HG02840 (cell line): ENCODE results near the gene ELFN1.

Experiments
- ATAC-seq: cut with Tn5 transposase; IDR thresholded peaks from one replicate; pipeline ENCODE4 v1.9.1; 2021; ENCODE audit warnings: mild to moderate bottlenecking, moderate library complexity, moderate number of reproducible peaks; ENCODE audit not compliant: unreplicated experiment, low FRiP score

The ELFN1 gene

GRCh38 chr7:1737956-1738355, 67.9 kb downstream of the ELFN1 start:
- no peak for ATAC-seq

- no peak for ATAC-seq
Observed at GRCh38 chr7:1738511-1738910, 68.4 kb downstream of the ELFN1 start.

- ATAC-seq = no peak
Observed at GRCh38 chr7:1738956-1739355, 68.9 kb downstream of the ELFN1 start.

GRCh38 chr7:1739593-1739992, 69.5 kb downstream of the ELFN1 start:
- no peak for ATAC-seq

- no peak for ATAC-seq
Observed at GRCh38 chr7:1740214-1740613, 70.1 kb downstream of the ELFN1 start.

DNA sequence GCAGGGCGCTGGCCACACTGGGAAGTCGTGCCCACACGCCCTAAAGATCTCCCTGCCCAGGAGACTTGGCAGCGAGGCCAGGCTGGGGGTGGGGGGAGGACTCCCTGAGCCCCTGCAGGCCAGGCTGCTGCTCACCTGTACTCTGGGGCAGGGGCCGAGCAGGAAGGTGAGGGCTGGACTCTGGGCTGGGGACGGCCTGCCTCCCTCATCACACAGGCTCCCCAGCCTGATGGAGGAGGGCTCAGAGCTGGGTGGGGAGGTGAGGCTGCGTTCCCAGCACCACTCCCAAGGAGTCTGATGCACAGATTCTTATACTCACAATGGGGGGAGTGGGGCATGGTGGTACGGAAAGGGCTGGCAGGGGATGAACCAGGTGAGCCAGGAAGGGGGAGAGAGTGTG, 71.2 kb downstream of the ELFN1 start:
- ATAC-seq = no peak

DNA sequence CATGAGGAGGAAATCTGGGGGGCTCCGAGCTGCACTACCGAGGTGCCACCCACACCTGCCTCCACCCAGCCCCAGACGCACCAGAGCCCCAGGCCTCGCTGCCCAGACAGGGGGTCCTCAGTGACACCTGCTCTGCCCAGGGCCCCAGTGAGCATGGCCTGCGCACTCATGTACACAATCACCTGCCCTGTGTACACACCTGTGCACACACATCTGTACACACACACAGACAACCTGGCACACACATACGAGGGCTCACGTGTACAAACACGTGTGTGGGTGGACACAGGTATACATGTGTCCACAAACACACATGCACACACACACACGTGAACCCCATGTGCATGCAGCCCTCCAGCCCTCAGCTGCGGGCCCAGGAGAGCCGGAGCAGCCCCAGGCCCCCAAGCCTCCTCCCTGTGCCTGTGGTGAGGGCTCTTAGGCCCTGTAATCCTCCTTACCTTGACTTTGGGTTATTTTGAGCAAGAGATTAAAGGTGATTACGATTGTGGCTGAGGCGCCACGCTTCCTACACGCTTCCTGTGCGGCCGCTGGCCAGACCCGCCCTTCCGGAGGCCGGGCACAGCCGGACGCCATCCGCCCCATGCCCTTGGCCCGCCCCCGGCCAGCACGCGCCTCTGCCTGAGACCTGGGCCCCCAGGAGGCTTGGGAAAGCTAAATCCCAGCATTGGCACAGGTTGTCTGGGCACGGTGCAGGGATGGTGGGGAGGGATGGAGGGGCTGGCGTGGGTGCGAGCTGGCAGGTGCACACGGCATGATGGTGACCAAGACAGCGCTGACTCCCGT, 71.9 kb downstream of the ELFN1 start:
- no peak for ATAC-seq

DNA sequence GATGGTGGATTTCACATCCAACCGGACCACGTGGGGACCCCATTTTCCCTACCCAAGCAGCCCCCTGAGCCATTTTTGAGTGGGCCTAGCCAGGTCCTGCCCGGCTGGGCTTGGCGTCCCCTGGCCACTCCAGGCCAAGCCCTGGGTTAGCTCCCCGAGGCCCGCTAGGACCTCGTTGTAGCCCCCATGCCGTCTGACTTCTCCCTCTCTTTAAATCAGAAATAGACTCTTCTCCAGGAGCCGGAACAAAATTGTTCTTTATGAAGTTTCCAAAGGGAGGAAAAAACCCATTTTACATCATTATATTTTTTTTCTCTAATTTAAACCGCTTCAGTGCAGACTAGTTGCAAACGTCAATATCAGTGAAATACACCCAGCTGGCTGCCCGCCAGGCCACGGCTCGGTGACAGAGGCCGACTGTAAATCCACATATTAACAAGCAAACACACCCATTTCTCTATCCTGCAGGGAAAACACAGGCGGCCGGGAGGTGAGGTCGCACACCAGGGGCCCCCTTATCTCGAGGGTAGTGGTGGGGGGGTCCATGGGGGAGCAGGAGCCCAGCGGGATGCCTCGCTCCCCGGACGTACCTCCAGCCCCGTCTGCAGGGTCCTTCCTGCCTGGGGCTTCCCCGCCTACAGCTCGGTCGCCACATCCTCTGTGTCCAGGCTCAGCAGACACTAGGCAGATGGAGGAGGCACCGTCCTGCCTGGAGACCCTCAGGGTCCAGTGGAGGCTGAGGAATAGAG, 72.7 kb downstream of the ELFN1 start:
- ATAC-seq = no peak

DNA sequence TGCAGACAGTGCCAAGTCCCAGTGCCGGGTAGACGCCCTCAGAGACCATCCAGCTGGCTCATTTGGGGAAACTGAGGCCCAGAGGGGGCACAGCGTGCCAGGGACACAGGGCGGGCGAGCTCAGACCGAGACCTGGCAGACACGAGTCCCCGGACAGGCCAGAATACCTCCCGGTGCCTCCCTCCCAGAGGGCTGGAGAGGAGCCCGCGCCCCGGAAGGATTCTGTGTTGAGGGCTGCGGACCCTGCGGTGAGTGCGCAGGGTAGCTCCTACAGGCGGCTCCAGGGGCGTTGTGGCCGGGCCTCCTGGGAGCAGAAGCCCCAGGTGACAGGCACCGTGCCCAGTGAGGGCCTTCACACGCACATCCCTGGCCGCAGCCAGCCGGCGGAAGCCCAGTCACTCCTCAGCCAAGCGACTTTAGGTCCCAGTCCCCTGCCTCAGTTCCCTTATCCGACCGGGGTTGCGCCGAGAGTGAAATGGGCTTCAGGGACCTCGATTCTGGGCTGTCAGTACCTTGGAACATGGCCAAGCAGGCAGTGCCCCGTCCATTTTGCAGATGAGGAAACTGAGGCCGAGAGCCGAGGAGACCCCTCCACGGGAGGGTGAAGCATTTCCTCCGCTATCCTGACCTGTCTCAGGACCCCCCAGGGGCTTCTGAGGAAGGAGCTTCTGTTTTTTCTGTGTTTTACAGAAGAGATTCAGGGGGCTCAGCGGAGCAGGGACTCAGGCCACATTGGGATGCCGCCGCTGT, 73.6 kb downstream of the ELFN1 start:
- ATAC-seq = no peak

DNA sequence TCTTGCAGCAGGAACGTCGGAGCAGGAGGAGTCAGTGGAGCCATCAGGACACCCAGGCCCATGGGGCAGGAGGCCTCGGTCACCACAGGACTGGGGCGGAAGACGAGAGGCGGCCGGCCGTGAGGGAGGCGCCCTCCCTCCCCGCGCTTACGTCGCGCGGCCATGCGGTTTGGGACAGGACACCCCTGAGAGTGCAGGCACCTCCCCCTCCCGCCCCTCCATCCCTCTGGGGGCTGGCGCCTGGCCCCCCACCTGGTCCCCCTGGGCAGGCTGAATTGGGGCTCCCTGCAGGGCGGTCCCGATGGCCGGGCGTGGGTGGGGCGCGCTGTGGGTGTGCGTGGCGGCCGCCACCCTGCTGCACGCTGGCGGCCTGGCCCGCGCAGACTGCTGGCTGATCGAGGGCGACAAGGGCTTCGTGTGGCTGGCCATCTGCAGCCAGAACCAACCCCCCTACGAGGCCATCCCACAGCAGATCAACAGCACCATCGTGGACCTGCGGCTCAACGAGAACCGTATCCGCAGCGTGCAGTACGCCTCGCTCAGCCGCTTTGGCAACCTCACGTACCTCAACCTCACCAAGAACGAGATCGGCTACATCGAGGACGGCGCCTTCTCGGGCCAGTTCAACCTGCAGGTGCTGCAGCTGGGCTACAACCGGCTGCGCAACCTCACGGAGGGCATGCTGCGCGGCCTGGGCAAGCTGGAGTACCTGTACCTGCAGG, 74.4 kb downstream of the ELFN1 start:
- ATAC-seq = no peak

DNA sequence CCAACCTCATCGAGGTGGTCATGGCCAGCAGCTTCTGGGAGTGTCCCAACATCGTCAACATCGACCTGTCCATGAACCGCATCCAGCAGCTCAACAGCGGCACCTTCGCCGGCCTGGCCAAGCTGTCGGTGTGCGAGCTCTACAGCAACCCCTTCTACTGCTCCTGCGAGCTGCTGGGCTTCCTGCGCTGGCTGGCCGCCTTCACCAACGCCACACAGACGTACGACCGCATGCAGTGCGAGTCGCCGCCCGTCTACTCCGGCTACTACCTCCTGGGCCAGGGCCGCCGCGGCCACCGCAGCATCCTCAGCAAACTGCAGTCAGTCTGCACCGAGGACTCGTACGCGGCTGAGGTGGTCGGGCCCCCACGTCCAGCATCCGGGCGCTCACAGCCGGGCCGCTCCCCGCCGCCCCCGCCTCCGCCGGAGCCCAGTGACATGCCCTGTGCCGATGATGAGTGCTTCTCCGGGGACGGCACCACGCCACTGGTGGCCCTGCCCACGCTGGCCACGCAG, 75.0 kb downstream of the ELFN1 start:
- ATAC-seq = no peak

- no peak for ATAC-seq
Observed at GRCh38 chr7:1745576-1746490, 75.8 kb downstream of the ELFN1 start.

GRCh38 chr7:1746491-1746975, 76.5 kb downstream of the ELFN1 start:
- no peak for ATAC-seq

GRCh38 chr7:1747004-1747801, 77.1 kb downstream of the ELFN1 start:
- ATAC-seq = no peak

DNA sequence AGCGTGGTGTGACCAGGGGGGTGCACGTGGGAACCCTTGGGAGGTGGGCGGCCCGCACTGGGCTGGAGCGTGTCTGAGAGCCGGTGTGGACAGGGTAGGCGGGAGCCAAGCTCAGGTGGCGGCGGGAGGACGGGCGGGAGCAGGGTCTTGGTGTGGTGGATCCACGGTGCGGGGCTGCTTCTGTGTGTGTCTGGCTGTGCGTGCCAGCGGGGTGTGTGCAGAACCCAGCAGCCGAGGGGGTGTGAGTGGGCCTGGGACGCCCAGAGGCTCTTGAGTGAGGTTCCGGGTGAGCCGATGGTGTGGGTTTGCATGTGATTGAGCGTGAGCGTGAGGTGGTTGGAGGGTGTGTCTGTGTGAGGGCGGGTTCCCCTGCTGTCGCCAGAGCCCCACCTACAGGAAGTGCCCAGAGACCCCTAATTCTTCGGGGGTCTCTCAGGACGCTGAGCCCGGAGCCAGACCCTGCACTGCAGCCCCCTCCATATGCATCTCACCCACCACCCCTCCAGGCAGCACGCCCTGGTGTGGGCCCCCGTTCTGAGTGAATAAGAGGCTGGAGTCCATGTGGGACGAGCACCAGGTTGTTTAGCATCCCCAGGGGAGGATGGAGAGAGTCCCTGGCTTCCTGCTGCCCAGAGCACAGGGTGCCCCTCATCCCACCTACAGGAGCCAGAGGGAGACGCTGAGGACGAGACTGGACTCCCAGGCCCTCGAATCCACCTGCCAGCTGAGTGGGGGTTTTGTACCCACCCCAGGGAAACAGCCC, 78.2 kb downstream of the ELFN1 start:
- no peak for ATAC-seq

DNA sequence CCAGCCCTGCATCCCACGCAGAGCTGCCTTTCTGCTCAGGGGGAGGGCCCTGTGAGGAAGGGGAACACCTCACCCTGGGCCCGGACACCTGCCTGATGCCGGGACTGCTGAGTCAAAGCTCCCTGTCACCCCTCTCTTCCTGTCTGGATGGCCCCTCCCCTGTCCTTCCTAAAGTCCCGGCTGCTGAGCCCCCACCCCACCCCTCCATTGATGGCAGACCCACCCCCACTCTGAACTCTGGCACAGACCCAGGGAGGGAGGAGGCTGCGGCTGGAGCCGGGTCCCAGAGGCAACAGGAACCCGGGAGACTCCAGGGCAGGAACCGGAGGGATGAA, 78.7 kb downstream of the ELFN1 start:
- ATAC-seq = no peak

- no peak for ATAC-seq
Observed at GRCh38 chr7:1749351-1749863, 79.3 kb downstream of the ELFN1 start.
